Smooth muscle cell (in vitro differentiated cells): ENCODE results near the gene ATP2B1. TPM values are rescaled to one million over a fixed set of nuclear protein-coding genes. Genes with fewer than 3 reads are reported as not detected.

Experiments
- DNase-seq: peaks from one replicate; lab custom pipeline; 2025; ENCODE audit not compliant: unreplicated experiment; lab: John Stamatoyannopoulos, UW
- H2AFZ ChIP-seq: fragments of 200-600 bp; sonication (generic); 2 replicates; pipeline ENCODE4 v1.6.0; 2016; ENCODE audit warnings: antibody characterized with exemption, low read depth, mild to moderate bottlenecking
- H3F3A ChIP-seq: fragments of 200-600 bp; sonication (generic); 2 replicates; pipeline ENCODE4 v1.6.0; 2017; ENCODE audit warnings: antibody characterized with exemption, low read depth
- H3K27ac ChIP-seq: fragments of 200-600 bp; sonication (generic); 2 replicates; pipeline ENCODE4 v1.5.1; 2016; ENCODE audit warnings: low read depth, mild to moderate bottlenecking
- H3K27me3 ChIP-seq: fragments of 200-600 bp; sonication (generic); 2 replicates; pipeline ENCODE4 v1.6.1; 2016; ENCODE audit warnings: low read depth, mild to moderate bottlenecking
- H3K36me3 ChIP-seq: fragments of 200-600 bp; sonication (generic); 2 replicates; pipeline ENCODE4 v1.5.1; 2016; ENCODE audit warnings: low read depth
- H3K4me1 ChIP-seq: fragments of 200-600 bp; sonication (generic); 2 replicates; pipeline ENCODE4 v1.5.1; 2016; ENCODE audit warnings: low read depth
- H3K4me2 ChIP-seq: fragments of 200-600 bp; sonication (generic); 2 replicates; pipeline ENCODE4 v1.6.0; 2016; ENCODE audit warnings: mild to moderate bottlenecking
- H3K4me3 ChIP-seq: fragments of 200-600 bp; sonication (generic); 2 replicates; pipeline ENCODE4 v1.5.1; 2016; ENCODE audit warnings: mild to moderate bottlenecking
- H3K79me2 ChIP-seq: fragments of 200-600 bp; sonication (generic); 2 replicates; pipeline ENCODE4 v1.6.0; 2016; ENCODE audit warnings: low read depth, mild to moderate bottlenecking
- H3K9ac ChIP-seq: fragments of 200-600 bp; sonication (generic); 2 replicates; pipeline ENCODE4 v1.6.0; 2016; ENCODE audit warnings: low read depth
- H3K9me3 ChIP-seq: fragments of 200-600 bp; sonication (generic); replicated peaks from 2 replicates; pipeline ENCODE4 v1.5.1; 2016; ENCODE audit warnings: low read depth
- H4K20me1 ChIP-seq: fragments of 200-600 bp; sonication (generic); 2 replicates; pipeline ENCODE4 v1.6.0; 2016; ENCODE audit warnings: low read depth
- CTCF ChIP-seq: fragments of 200-600 bp; sonication (generic); IDR thresholded peaks from 2 replicates; pipeline ENCODE4 v1.5.1; 2017; ENCODE audit warnings: borderline replicate concordance, mild to moderate bottlenecking, antibody characterized with exemption; ENCODE audit not compliant: insufficient read depth, poor library complexity, severe bottlenecking
- WGBS: methylation state at CpG from one replicate; pipeline ENCODE4 v1.1.7; 2016; ENCODE audit warnings: low lambda C conversion rate; 5-methylcytosine and 5-hydroxymethylcytosine counted together
- polyA plus RNA-seq: library from polyadenylated mRNA; unstranded; fragments of >200 nt; fragmentation: Nextera tagmentation; extraction: Ambion mirVana; gene quantifications from 2 replicates; pipeline ENCODE4 v1.2.1, GENCODE V29; 2016
- total RNA-seq: library from RNA; depleted of rRNA; stranded (reverse); fragments of >200 nt; gene quantifications from 2 replicates; pipeline ENCODE4 v1.2.3, GENCODE V29; 2014

Gene ATP2B1
- total and polyA plus RNA-seq, 2 experiments from 2014 or later = 42.8 to 70.1 TPM

- Histone ChIP-seq H3K9ac (no peak overlapping the region), H4K20me1 (no peaks in the 10 kb centered on the region), H3K27me3 (no peaks in the 10 kb centered on the region), H3K4me3 (no peak overlapping the region), H2AFZ (no peak overlapping the region), H3F3A (no peaks in the 10 kb centered on the region), H3K4me1 (peaks cover 6% of the 10 kb centered on the region), H3K9me3 (no peaks in the 10 kb centered on the region), H3K27ac (no peak overlapping the region), H3K79me2 (no peaks in the 10 kb centered on the region), H3K36me3 (peaks cover 8% of the 10 kb centered on the region), H3K4me2 (no peak overlapping the region)
- TF ChIP-seq CTCF = no peak
- DNase-seq = no peak
- WGBS = 100% methylated on average over 1 of the region's 1 CpG
Observed at GRCh38 chr12:89597770-89598169, 110.9 kb downstream of the ATP2B1 start.

GRCh38 chr12:89597210-89597609 is 111.4 kb downstream of the ATP2B1 start:
- 85% methylated on average over 4 of the region's 4 CpGs for WGBS
- no peak overlapping the region for H2AFZ ChIP-seq
- no peaks in the 10 kb centered on the region for H3K27me3 ChIP-seq
- no peak overlapping the region for H3K4me3 ChIP-seq
- no peak overlapping the region for H3K9ac ChIP-seq
- no peaks in the 10 kb centered on the region for H4K20me1 ChIP-seq
- TF ChIP-seq CTCF = no peak
- no peaks in the 10 kb centered on the region for H3K9me3 ChIP-seq
- DNase-seq = no peak
- H3K4me2 ChIP-seq = no peak overlapping the region
- H3K36me3 ChIP-seq = peaks cover 5% of the 10 kb centered on the region
- H3F3A ChIP-seq = no peaks in the 10 kb centered on the region
- no peaks in the 10 kb centered on the region for H3K79me2 ChIP-seq
- H3K27ac ChIP-seq = no peak overlapping the region
- peaks cover 6% of the 10 kb centered on the region for H3K4me1 ChIP-seq

GRCh38 chr12:89593873-89594272 is 114.8 kb downstream of the ATP2B1 start:
- Histone ChIP-seq H3K9ac (no peak overlapping the region), H3K36me3 (peaks cover 12% of the 10 kb centered on the region), H3K4me2 (no peak overlapping the region), H3K4me3 (no peak overlapping the region), H4K20me1 (no peaks in the 10 kb centered on the region), H2AFZ (no peak overlapping the region), H3K27me3 (no peaks in the 10 kb centered on the region), H3K9me3 (no peaks in the 10 kb centered on the region), H3K79me2 (no peaks in the 10 kb centered on the region), H3F3A (no peaks in the 10 kb centered on the region), H3K27ac (no peak overlapping the region), H3K4me1 (peaks cover 6% of the 10 kb centered on the region)
- WGBS = 88% methylated on average over 5 of the region's 5 CpGs
- no peak for DNase-seq
- no peak for TF ChIP-seq CTCF

- TF ChIP-seq CTCF = no peak
- H3K4me2 ChIP-seq = no peak overlapping the region
- no peak overlapping the region for H3K9ac ChIP-seq
- H3K4me1 ChIP-seq = peaks cover 6% of the 10 kb centered on the region
- H3K27ac ChIP-seq = no peak overlapping the region
- no peak for DNase-seq
- H3K79me2 ChIP-seq = no peaks in the 10 kb centered on the region
- no peaks in the 10 kb centered on the region for H3K9me3 ChIP-seq
- no peak overlapping the region for H3K4me3 ChIP-seq
- H4K20me1 ChIP-seq = no peaks in the 10 kb centered on the region
- H3K27me3 ChIP-seq = no peaks in the 10 kb centered on the region
- 91% methylated on average over 4 of the region's 4 CpGs for WGBS
- H2AFZ ChIP-seq = no peak overlapping the region
- H3K36me3 ChIP-seq = peaks cover 12% of the 10 kb centered on the region
- H3F3A ChIP-seq = no peaks in the 10 kb centered on the region
Observed at GRCh38 chr12:89593233-89593632, 115.4 kb downstream of the ATP2B1 start.
